Fibroblast of skin of scalp (primary cell): ENCODE measurements around the gene DNAJB2. TPM values are rescaled to one million over a fixed set of nuclear protein-coding genes. Genes with fewer than 3 reads are reported as not detected.

Experiments used
- DNase-seq: peaks from one replicate; pipeline ENCODE4 v3.0.0-alpha.2; 2013
- polyA plus RNA-seq, 2 experiments: library from polyadenylated mRNA; unstranded; fragments of 120-200 nt; gene quantifications; one replicate each; pipeline ENCODE4 v1.2.1, GENCODE V29; 2013; ENCODE audit not compliant: insufficient read length in 2 of 2

DNAJB2 gene
- 53.3 TPM for polyA plus RNA-seq (2013, experiment 1 of 2; ENCODE audit: insufficient read length)
- 56.8 TPM for polyA plus RNA-seq (2013, experiment 2 of 2; ENCODE audit: insufficient read length)

- peak; percentile 99 for DNase-seq
These were observed at the start of gene DNAJB2 for GRCh38 chr2:219279151-219279915. TSS of gene DNAJB2 (plus strand) at chr2:219279366. CDS start at chr2:219279834, 468 bp downstream.

- peak; percentile 65 for DNase-seq
These were observed 49.1 kb upstream of the DNAJB2 start for GRCh38 chr2:219230059-219230540.

GRCh38 chr2:219234331-219234730 lies 44.8 kb upstream of the DNAJB2 start:
- DNase-seq = no peak

GRCh38 chr2:219243291-219243761 lies 35.8 kb upstream of the DNAJB2 start:
- no peak for DNase-seq

GRCh38 chr2:219244789-219245147 lies 34.4 kb upstream of the DNAJB2 start:
- DNase-seq = no peak

GRCh38 chr2:219245148-219245898 lies 33.8 kb upstream of the DNAJB2 start, which contains the start of the genes GLB1L and STK16:
TSS of gene GLB1L (minus strand) at chr2:219245444. CDS start at chr2:219243573, 1,871 bp downstream.
TSS of gene STK16 (plus strand) at chr2:219245479. CDS start at chr2:219246000, 521 bp downstream.
- DNase-seq = peak; percentile 92

- no peak for DNase-seq
These were observed 33.3 kb upstream of the DNAJB2 start for GRCh38 chr2:219245899-219246230.

GRCh38 chr2:219246559-219246958 lies 32.6 kb upstream of the DNAJB2 start:
- no peak for DNase-seq

GRCh38 chr2:219247678-219248642 lies 31.2 kb upstream of the DNAJB2 start:
- no peak for DNase-seq

- no peak for DNase-seq
These were observed 30.3 kb upstream of the DNAJB2 start for GRCh38 chr2:219248845-219249202.

GRCh38 chr2:219249203-219249980 lies 29.8 kb upstream of the DNAJB2 start:
- DNase-seq = peak; percentile 82

- no peak for DNase-seq
These were observed 29.0 kb upstream of the DNAJB2 start for GRCh38 chr2:219250049-219250781.

GRCh38 chr2:219251656-219252055 lies 27.5 kb upstream of the DNAJB2 start:
- DNase-seq = peak; percentile 69

- no peak for DNase-seq
These were observed 27.1 kb upstream of the DNAJB2 start for GRCh38 chr2:219252084-219252483.

GRCh38 chr2:219252570-219252899 lies 26.6 kb upstream of the DNAJB2 start:
- no peak for DNase-seq

GRCh38 chr2:219252900-219253752 lies 26.0 kb upstream of the DNAJB2 start, which contains the start of gene TUBA4B:
TSS of gene TUBA4B (plus strand) at chr2:219253243. CDS start at chr2:219253408, 165 bp downstream.
- no peak for DNase-seq

- peak; percentile 55 for DNase-seq
These were observed 25.2 kb upstream of the DNAJB2 start, which contains the start of gene TUBA4A for GRCh38 chr2:219253753-219254589. TSS of gene TUBA4A (minus strand) at chr2:219253918. CDS start at chr2:219253858, 60 bp downstream.

GRCh38 chr2:219254590-219255201 lies 24.5 kb upstream of the DNAJB2 start:
- no peak for DNase-seq
